D721Med (cell line): ENCODE data around the gene SCNN1G.

Experiments
- DNase-seq: peaks from one replicate; pipeline ENCODE4 v3.0.0; 2011; ENCODE audit warnings: low spot score; ENCODE audit not compliant: insufficient read length
- FAIRE-seq: peaks from 2 replicates; lab custom pipeline; 2011; peaks lifted over from hg19 to GRCh38; lab: Jason Lieb, UNC
- CTCF ChIP-seq: IDR thresholded peaks from 2 replicates; pipeline ENCODE4 v1.5.1; 2012; ENCODE audit warnings: mild to moderate bottlenecking, control low read depth; ENCODE audit not compliant: insufficient read depth; ENCODE audit errors: missing control alignments

SCNN1G gene

DNA sequence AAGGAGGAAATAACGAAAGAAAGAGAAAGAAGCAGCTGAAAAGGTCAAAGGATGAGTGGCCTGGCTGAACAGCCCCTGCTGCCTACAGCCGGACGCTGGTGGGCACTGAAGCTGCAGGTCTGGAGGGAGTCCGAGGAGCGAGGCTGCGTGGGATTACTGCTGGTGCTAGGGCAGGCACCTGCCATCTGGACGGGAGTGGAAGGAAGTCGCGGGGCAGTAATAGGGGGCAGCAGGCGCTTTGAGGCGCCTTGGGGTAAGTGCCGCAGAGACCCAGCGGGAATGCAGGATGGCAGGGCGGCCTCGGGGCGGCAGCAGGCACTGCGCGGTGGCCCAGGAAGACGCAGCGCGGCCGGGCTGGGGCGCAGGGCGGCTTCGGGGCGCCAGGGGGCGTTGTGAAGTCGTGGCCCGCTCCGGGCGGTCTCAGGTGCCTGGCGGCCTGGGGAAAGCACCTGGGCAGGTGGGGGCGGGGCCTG is 303 bp upstream of the SCNN1G start:
- peak; percentile 84 for TF ChIP-seq CTCF
- no peak for FAIRE-seq
- peak; percentile 72 for DNase-seq

GRCh38 chr16:23183543-23183862 is 958 bp downstream of the SCNN1G start:
- no peak for FAIRE-seq

GRCh38 chr16:23185656-23186055 is 3.1 kb downstream of the SCNN1G start:
- FAIRE-seq (no peak), DNase-seq (no peak)
- TF ChIP-seq CTCF: no peak

More at GRCh38 chr16:23183543-23183862, 958 bp downstream of the SCNN1G start:
- DNase-seq: no peak
- TF ChIP-seq CTCF: no peak

DNA sequence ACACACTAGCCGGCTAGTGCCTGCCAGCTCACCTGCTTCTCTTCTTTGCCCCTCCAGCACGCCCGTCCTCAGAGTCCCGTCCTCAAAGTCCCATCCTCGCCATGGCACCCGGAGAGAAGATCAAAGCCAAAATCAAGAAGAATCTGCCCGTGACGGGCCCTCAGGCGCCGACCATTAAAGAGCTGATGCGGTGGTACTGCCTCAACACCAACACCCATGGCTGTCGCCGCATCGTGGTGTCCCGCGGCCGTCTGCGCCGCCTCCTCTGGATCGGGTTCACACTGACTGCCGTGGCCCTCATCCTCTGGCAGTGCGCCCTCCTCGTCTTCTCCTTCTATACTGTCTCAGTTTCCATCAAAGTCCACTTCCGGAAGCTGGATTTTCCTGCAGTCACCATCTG is 3.6 kb downstream of the SCNN1G start:
- FAIRE-seq (no peak), DNase-seq (no peak)
- TF ChIP-seq CTCF: no peak

GRCh38 chr16:23187341-23187740 is 4.8 kb downstream of the SCNN1G start:
- no peak for TF ChIP-seq CTCF

DNA sequence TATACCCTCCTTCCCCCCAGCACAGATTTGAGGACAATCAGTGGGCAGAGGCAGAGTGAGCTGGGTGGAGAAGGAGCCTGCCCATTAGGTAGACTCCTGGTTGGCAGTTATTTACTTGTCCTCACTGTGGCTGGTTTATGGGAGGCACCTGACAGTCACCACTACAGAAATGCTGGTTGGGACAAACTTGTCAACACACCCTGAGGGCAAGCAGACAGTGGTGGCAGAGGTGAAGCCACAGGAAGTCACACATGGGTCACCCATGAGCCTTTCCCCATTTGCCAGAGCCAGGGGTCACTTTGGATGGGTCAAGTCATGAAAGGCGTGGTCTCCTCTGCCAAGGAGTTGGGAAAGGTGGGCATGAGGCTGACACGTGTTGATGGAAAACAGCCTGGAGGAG is 6.4 kb downstream of the SCNN1G start:
- TF ChIP-seq CTCF: no peak
- FAIRE-seq (no peak), DNase-seq (no peak)

More at GRCh38 chr16:23187341-23187740, 4.8 kb downstream of the SCNN1G start:
- DNase-seq (no peak), FAIRE-seq (no peak)

GRCh38 chr16:23194497-23195221 is 12.1 kb downstream of the SCNN1G start:
- TF ChIP-seq CTCF: no peak
- FAIRE-seq: no peak
- DNase-seq: no peak
